Smooth muscle cell (in vitro differentiated cells): ENCODE results near the gene TAOK2. TPM values are rescaled to one million over a fixed set of nuclear protein-coding genes. Genes with fewer than 3 reads are reported as not detected.

Experiments
- DNase-seq: peaks from one replicate; lab custom pipeline; 2025; ENCODE audit not compliant: unreplicated experiment; lab: John Stamatoyannopoulos, UW
- H2AFZ ChIP-seq: fragments of 200-600 bp; sonication (generic); 2 replicates; pipeline ENCODE4 v1.6.0; 2016; ENCODE audit warnings: antibody characterized with exemption, low read depth, mild to moderate bottlenecking
- H3F3A ChIP-seq: fragments of 200-600 bp; sonication (generic); 2 replicates; pipeline ENCODE4 v1.6.0; 2017; ENCODE audit warnings: antibody characterized with exemption, low read depth
- H3K27ac ChIP-seq: fragments of 200-600 bp; sonication (generic); 2 replicates; pipeline ENCODE4 v1.5.1; 2016; ENCODE audit warnings: low read depth, mild to moderate bottlenecking
- H3K27me3 ChIP-seq: fragments of 200-600 bp; sonication (generic); 2 replicates; pipeline ENCODE4 v1.6.1; 2016; ENCODE audit warnings: low read depth, mild to moderate bottlenecking
- H3K36me3 ChIP-seq: fragments of 200-600 bp; sonication (generic); 2 replicates; pipeline ENCODE4 v1.5.1; 2016; ENCODE audit warnings: low read depth
- H3K4me1 ChIP-seq: fragments of 200-600 bp; sonication (generic); 2 replicates; pipeline ENCODE4 v1.5.1; 2016; ENCODE audit warnings: low read depth
- H3K4me2 ChIP-seq: fragments of 200-600 bp; sonication (generic); 2 replicates; pipeline ENCODE4 v1.6.0; 2016; ENCODE audit warnings: mild to moderate bottlenecking
- H3K4me3 ChIP-seq: fragments of 200-600 bp; sonication (generic); 2 replicates; pipeline ENCODE4 v1.5.1; 2016; ENCODE audit warnings: mild to moderate bottlenecking
- H3K79me2 ChIP-seq: fragments of 200-600 bp; sonication (generic); 2 replicates; pipeline ENCODE4 v1.6.0; 2016; ENCODE audit warnings: low read depth, mild to moderate bottlenecking
- H3K9ac ChIP-seq: fragments of 200-600 bp; sonication (generic); 2 replicates; pipeline ENCODE4 v1.6.0; 2016; ENCODE audit warnings: low read depth
- H3K9me3 ChIP-seq: fragments of 200-600 bp; sonication (generic); replicated peaks from 2 replicates; pipeline ENCODE4 v1.5.1; 2016; ENCODE audit warnings: low read depth
- H4K20me1 ChIP-seq: fragments of 200-600 bp; sonication (generic); 2 replicates; pipeline ENCODE4 v1.6.0; 2016; ENCODE audit warnings: low read depth
- CTCF ChIP-seq: fragments of 200-600 bp; sonication (generic); IDR thresholded peaks from 2 replicates; pipeline ENCODE4 v1.5.1; 2017; ENCODE audit warnings: borderline replicate concordance, mild to moderate bottlenecking, antibody characterized with exemption; ENCODE audit not compliant: insufficient read depth, poor library complexity, severe bottlenecking
- WGBS: methylation state at CpG from one replicate; pipeline ENCODE4 v1.1.7; 2016; ENCODE audit warnings: low lambda C conversion rate; 5-methylcytosine and 5-hydroxymethylcytosine counted together
- polyA plus RNA-seq: library from polyadenylated mRNA; unstranded; fragments of >200 nt; fragmentation: Nextera tagmentation; extraction: Ambion mirVana; gene quantifications from 2 replicates; pipeline ENCODE4 v1.2.1, GENCODE V29; 2016
- total RNA-seq: library from RNA; depleted of rRNA; stranded (reverse); fragments of >200 nt; gene quantifications from 2 replicates; pipeline ENCODE4 v1.2.3, GENCODE V29; 2014

Gene TAOK2
- total and polyA plus RNA-seq, 2 experiments from 2014 or later: 26.0 to 26.2 TPM

DNA sequence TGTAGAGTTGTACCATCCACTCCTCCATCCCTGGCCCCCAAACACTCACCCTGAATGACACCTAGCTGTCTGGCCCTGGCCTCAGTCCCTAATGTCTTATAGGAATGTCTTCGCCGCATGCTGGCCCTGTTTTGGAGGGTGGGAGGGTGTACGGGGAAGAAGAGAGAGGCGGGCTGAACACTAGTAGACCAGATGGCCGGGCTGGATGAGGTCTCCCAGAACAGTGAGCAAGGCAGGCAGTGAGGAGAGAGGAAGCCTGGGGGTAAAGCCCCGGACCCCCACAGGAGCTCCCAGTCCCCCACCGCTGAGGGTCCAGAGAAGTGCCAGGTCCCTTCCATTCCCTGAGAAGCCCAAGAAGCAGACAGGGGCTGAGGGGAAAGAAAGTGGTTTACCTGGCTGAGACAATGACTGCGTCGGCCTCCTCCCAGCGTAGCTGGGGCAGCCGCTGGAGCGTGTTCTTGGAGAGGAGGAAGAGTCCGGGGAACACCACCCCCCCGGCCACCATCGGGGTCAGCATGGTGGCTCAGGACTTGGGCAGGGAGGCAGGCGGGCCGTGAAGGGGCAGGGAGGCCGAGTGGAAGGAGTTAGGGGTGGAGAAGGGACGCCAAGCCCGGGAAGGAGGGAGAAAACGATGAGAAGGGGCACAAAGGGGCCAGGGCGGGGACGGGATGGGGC is 56.5 kb downstream of the TAOK2 start:
- H2AFZ ChIP-seq: no peak overlapping the region
- H4K20me1 ChIP-seq: no peaks in the 10 kb centered on the region
- no peak overlapping the region for H3K9ac ChIP-seq
- no peaks in the 10 kb centered on the region for H3K36me3 ChIP-seq
- no peaks in the 10 kb centered on the region for H3F3A ChIP-seq
- no peaks in the 10 kb centered on the region for H3K9me3 ChIP-seq
- no peak overlapping the region for H3K27ac ChIP-seq
- no peak for DNase-seq
- peaks cover 50% of the 10 kb centered on the region for H3K27me3 ChIP-seq
- peaks cover 3% of the 10 kb centered on the region for H3K4me1 ChIP-seq
- H3K79me2 ChIP-seq: no peaks in the 10 kb centered on the region
- no peak for TF ChIP-seq CTCF
- 29% methylated on average over 17 of the region's 23 CpGs for WGBS
- no peak overlapping the region for H3K4me2 ChIP-seq
- H3K4me3 ChIP-seq: no peak overlapping the region

- Histone ChIP-seq H3K4me2 (peak within 1 kb of the TSS; percentile 82), H2AFZ (no peak within 1 kb of the TSS), H3K27ac (no peak within 1 kb of the TSS), H3K4me1 (peaks cover 3% of the 10 kb centered on the region), H3K9ac (no peak within 1 kb of the TSS), H4K20me1 (no peaks in the 10 kb centered on the region), H3K27me3 (peaks cover 53% of the 10 kb centered on the region), H3K79me2 (no peaks in the 10 kb centered on the region), H3K9me3 (no peaks in the 10 kb centered on the region), H3K4me3 (peak within 1 kb of the TSS; percentile 40), H3F3A (no peaks in the 10 kb centered on the region), H3K36me3 (no peaks in the 10 kb centered on the region)
- no peak for TF ChIP-seq CTCF
- 1% methylated on average over 8 of the region's 27 CpGs for WGBS
- no peak for DNase-seq
Measured at GRCh38 chr16:30030841-30031413, 57.3 kb downstream of the TAOK2 start, which contains the start of gene TLCD3B. Gene TLCD3B (minus strand): TSS chr16:30031271. CDS start chr16:30030527, 744 bp downstream.

- H4K20me1 ChIP-seq: no peaks in the 10 kb centered on the region
- peaks cover 53% of the 10 kb centered on the region for H3K27me3 ChIP-seq
- H3K4me3 ChIP-seq: peak overlapping the region; percentile 40
- H3K4me1 ChIP-seq: peaks cover 3% of the 10 kb centered on the region
- no peak overlapping the region for H3K9ac ChIP-seq
- H3K9me3 ChIP-seq: no peaks in the 10 kb centered on the region
- 45% methylated on average over 11 of the region's 11 CpGs for WGBS
- no peaks in the 10 kb centered on the region for H3K36me3 ChIP-seq
- no peak for DNase-seq
- TF ChIP-seq CTCF: no peak
- no peaks in the 10 kb centered on the region for H3F3A ChIP-seq
- no peak overlapping the region for H3K27ac ChIP-seq
- no peak overlapping the region for H2AFZ ChIP-seq
- H3K4me2 ChIP-seq: peak overlapping the region; percentile 82
- H3K79me2 ChIP-seq: no peaks in the 10 kb centered on the region
Measured at GRCh38 chr16:30031477-30031918, 57.8 kb downstream of the TAOK2 start.
